SK-N-SH treated with all-trans-retinoic acid at 6 μM for 48 hours (cell line): ENCODE data around the gene FBXL19.

Source experiments
- ATAC-seq: fragments of 200-7000 bp; cut with Tn5 transposase; 3 replicates; pipeline ENCODE4 v1.9.1; 2020; ENCODE audit warnings: mild to moderate bottlenecking, moderate library complexity
- BACH2 ChIP-seq: fragments of 250-450 bp; sonication (Bioruptor Pico); IDR thresholded peaks from 2 replicates; pipeline ENCODE4 v1.9.0; 2021; ENCODE audit warnings: mild to moderate bottlenecking, borderline replicate concordance
- CREB5 ChIP-seq: fragments of 250-450 bp; sonication (Bioruptor Pico); IDR thresholded peaks from 2 replicates; pipeline ENCODE4 v1.5.1; 2020; ENCODE audit warnings: low read depth, mild to moderate bottlenecking, moderate library complexity
- CSRNP3 ChIP-seq: fragments of 250-450 bp; sonication (Bioruptor Pico); IDR thresholded peaks from 2 replicates; pipeline ENCODE4 v1.5.1; 2021; ENCODE audit warnings: mild to moderate bottlenecking, moderate library complexity
- ESRRG ChIP-seq: fragments of 250-450 bp; sonication (Bioruptor Pico); IDR thresholded peaks from 2 replicates; pipeline ENCODE4 v1.6.1; 2021; ENCODE audit warnings: mild to moderate bottlenecking
- ISL1 ChIP-seq: fragments of 250-450 bp; sonication (Bioruptor Pico); IDR thresholded peaks from 2 replicates; pipeline ENCODE4 v2.1.2; 2022; ENCODE audit warnings: mild to moderate bottlenecking, moderate library complexity
- OSR1 ChIP-seq: fragments of 250-450 bp; sonication (Bioruptor Pico); IDR thresholded peaks from 2 replicates; pipeline ENCODE4 v1.8.0; 2022; ENCODE audit warnings: moderate library complexity, mild to moderate bottlenecking, inconsistent platforms
- PATZ1 ChIP-seq: fragments of 250-450 bp; sonication (Bioruptor Pico); IDR thresholded peaks from 2 replicates; pipeline ENCODE4 v1.8.0; 2020; ENCODE audit warnings: mild to moderate bottlenecking, moderate library complexity, borderline replicate concordance
- POU6F1 ChIP-seq: fragments of 250-450 bp; sonication (Bioruptor Pico); IDR thresholded peaks from 2 replicates; pipeline ENCODE4 v1.8.0; 2021; ENCODE audit warnings: low read depth, mild to moderate bottlenecking, moderate library complexity, borderline replicate concordance
- RARB ChIP-seq: fragments of 250-450 bp; sonication (Bioruptor Pico); IDR thresholded peaks from 2 replicates; pipeline ENCODE4 v1.8.0; 2021; ENCODE audit warnings: mild to moderate bottlenecking, moderate library complexity
- TCF4 ChIP-seq: fragments of 250-450 bp; sonication (Bioruptor Pico); IDR thresholded peaks from 2 replicates; pipeline ENCODE4 v1.8.0; 2021; ENCODE audit warnings: mild to moderate bottlenecking, moderate library complexity, borderline replicate concordance
- TOX ChIP-seq: fragments of 250-450 bp; sonication (Bioruptor Pico); IDR thresholded peaks from 2 replicates; pipeline ENCODE4 v1.8.0; 2021; ENCODE audit warnings: mild to moderate bottlenecking, moderate library complexity, borderline replicate concordance
- TSHZ2 ChIP-seq: fragments of 250-450 bp; sonication (Bioruptor Pico); IDR thresholded peaks from 2 replicates; pipeline ENCODE4 v1.5.0; 2020; ENCODE audit warnings: mild to moderate bottlenecking, moderate library complexity
- ZC3H10 ChIP-seq: fragments of 250-450 bp; sonication (Bioruptor Pico); IDR thresholded peaks from 2 replicates; pipeline ENCODE4 v1.5.1; 2021; ENCODE audit warnings: mild to moderate bottlenecking, moderate library complexity
- ZFP3 ChIP-seq: fragments of 250-450 bp; sonication (Bioruptor Pico); IDR thresholded peaks from 2 replicates; pipeline ENCODE4 v1.5.0; 2020; ENCODE audit warnings: mild to moderate bottlenecking, moderate library complexity
- ZFP30 ChIP-seq: fragments of 450-650 bp; formaldehyde crosslinking; IDR thresholded peaks from 2 replicates; pipeline ENCODE4 v1.5.0; 2022; ENCODE audit warnings: mild to moderate bottlenecking, moderate library complexity
- ZNF565 ChIP-seq: fragments of 450-650 bp; formaldehyde crosslinking; conservative IDR thresholded peaks from 2 replicates; pipeline ENCODE4 v1.5.0; 2020; ENCODE audit warnings: low read depth, mild to moderate bottlenecking, moderate library complexity
- ZNF70 ChIP-seq: fragments of 450-650 bp; formaldehyde crosslinking; IDR thresholded peaks from 2 replicates; pipeline ENCODE4 v1.5.0; 2020; ENCODE audit warnings: mild to moderate bottlenecking, moderate library complexity

Gene FBXL19

GRCh38 chr16:30901201-30902028 lies 22.0 kb upstream of the FBXL19 start (continued):
- no peak for TF ChIP-seq OSR1 (CRISPR knock-in tag)

GRCh38 chr16:30902029-30902972 lies 21.1 kb upstream of the FBXL19 start:
- no peak for TF ChIP-seq CREB5 (CRISPR knock-in tag)
- TF ChIP-seq ZFP3 = no peak
- no peak for TF ChIP-seq ZNF565 (CRISPR knock-in tag)
- no peak for TF ChIP-seq ZC3H10 (CRISPR knock-in tag)
- TF ChIP-seq TOX (CRISPR knock-in tag) = no peak
- TF ChIP-seq OSR1 (CRISPR knock-in tag) = no peak
- no peak for TF ChIP-seq ISL1
- TF ChIP-seq ZNF70 = no peak
- no peak for TF ChIP-seq TSHZ2 (CRISPR knock-in tag)
- TF ChIP-seq BACH2 = no peak
- TF ChIP-seq PATZ1 = no peak
- TF ChIP-seq RARB (CRISPR knock-in tag) = no peak
- TF ChIP-seq, all 23 proteins: peak for 0
- peak; percentile 85 for ATAC-seq

GRCh38 chr16:30903002-30903401 lies 20.4 kb upstream of the FBXL19 start:
- ATAC-seq = no peak

More at GRCh38 chr16:30903002-30903401, 20.4 kb upstream of the FBXL19 start:
- TF ChIP-seq CSRNP3 (CRISPR knock-in tag) (no peak), TSHZ2 (CRISPR knock-in tag) (no peak), TCF4 (CRISPR knock-in tag) (no peak), ESRRG (CRISPR knock-in tag) (no peak), ZNF565 (CRISPR knock-in tag) (no peak), POU6F1 (no peak), ZFP30 (CRISPR knock-in tag) (no peak)
